OCI-LY7 (cell line): ENCODE data around the gene CLRN3.

Experiments used
- CTCF ChIP-seq: fragments of 200-600 bp; sonication (generic); conservative IDR thresholded peaks from 2 replicates; pipeline ENCODE4 v1.5.1; 2014; ENCODE audit warnings: mild to moderate bottlenecking, antibody characterized with exemption, low read length, moderate library complexity, mixed read lengths
- EZH2phosphoT487 ChIP-seq: fragments of 200-600 bp; sonication (generic); IDR thresholded peaks from 2 replicates; pipeline ENCODE4 v1.6.1; 2018; ENCODE audit warnings: low read depth, borderline replicate concordance, mild to moderate bottlenecking, mixed run types, antibody characterized with exemption, low read length, moderate library complexity, mixed read lengths

- TF ChIP-seq CTCF = no peak
- no peak for TF ChIP-seq EZH2phosphoT487
These were observed 8.2 kb downstream of the CLRN3 start for GRCh38 chr10:127884501-127884900.
